K562 (cell line): Measurements from ENCODE around the gene PLAAT4. TPM values are rescaled to one million over a fixed set of nuclear protein-coding genes. Genes with fewer than 3 reads are reported as not detected.

ENCODE experiments used
- CC2D1A ChIP-seq: fragments of 450-650 bp; IDR thresholded peaks from 2 replicates; pipeline ENCODE4 v1.6.1; 2017; ENCODE audit warnings: mild to moderate bottlenecking
- EGR1 ChIP-seq: fragments of 450-650 bp; conservative IDR thresholded peaks from 2 replicates; pipeline ENCODE4 v1.6.1; 2017; ENCODE audit warnings: mild to moderate bottlenecking
- ELF2 ChIP-seq: fragments of 250-450 bp; sonication (Bioruptor Pico); IDR thresholded peaks from 2 replicates; pipeline ENCODE4 v1.5.0; 2021; ENCODE audit warnings: mild to moderate bottlenecking
- ELF4 ChIP-seq: fragments of 450-650 bp; formaldehyde crosslinking; IDR thresholded peaks from 2 replicates; pipeline ENCODE4 v1.4.0; 2022; ENCODE audit warnings: missing genetic modification characterization
- MITF ChIP-seq: IDR thresholded peaks from 2 replicates; pipeline ENCODE4 v1.6.1; 2014; ENCODE audit warnings: antibody characterized with exemption
- PBX2 ChIP-seq, 2 experiments: IDR thresholded peaks in 1 of 2; conservative IDR thresholded peaks in 1 of 2; 2 replicates each; pipeline ENCODE4 v1.6.1; 2016; ENCODE audit warnings: low read depth in 2 of 2, mild to moderate bottlenecking in 1 of 2, missing compliant biosample characterization in 1 of 2, missing genetic modification characterization in 1 of 2, moderate library complexity in 1 of 2
- SLC30A9 ChIP-seq: fragments of 250-450 bp; sonication (Bioruptor Pico); IDR thresholded peaks from 2 replicates; pipeline ENCODE4 v1.8.0; 2022; ENCODE audit warnings: mild to moderate bottlenecking, moderate library complexity
- SRSF1 ChIP-seq: fragments of 200-400 bp; formaldehyde crosslinking; IDR thresholded peaks from 2 replicates; pipeline ENCODE4 v1.6.1; 2017; ENCODE audit warnings: mild to moderate bottlenecking, low read depth, low read length, moderate library complexity
- ZBTB17 ChIP-seq: fragments of 450-650 bp; formaldehyde crosslinking; IDR thresholded peaks from 2 replicates; pipeline ENCODE4 v1.4.0; 2020; ENCODE audit warnings: mild to moderate bottlenecking
- ZNF445 ChIP-seq: fragments of 250-450 bp; sonication (Bioruptor Pico); IDR thresholded peaks from 2 replicates; pipeline ENCODE4 v1.4.0; 2020; ENCODE audit warnings: low read depth, mild to moderate bottlenecking, moderate library complexity
- polyA plus RNA-seq, 8 experiments: library from polyadenylated mRNA; depleted of rRNA in 4 of 8; stranded (reverse) in 5 of 8; unstranded in 3 of 8; fragments of >200 nt; fragmentation: Nextera tagmentation in 2 of 8; fragmentation: Illumina TruSeq in 1 of 8; extraction: Ambion mirVana in 2 of 8; extraction: Trizol in 1 of 8; gene quantifications; 2 replicates each; pipeline versions ENCODE4 v1.2.1 to v1.2.3, GENCODE V29; 2011 to 2014; ENCODE audit warnings: inconsistent platforms in 1 of 8, missing spikeins in 1 of 8
- total RNA-seq, 7 experiments: library from RNA; depleted of rRNA in 6 of 7; stranded (reverse); fragments of >200 nt in 6 of 7; fragmentation: Illumina TruSeq in 2 of 7; extraction: Trizol in 2 of 7; gene quantifications; 2 replicates each; pipeline versions ENCODE4 v1.2.1 to v1.2.3, GENCODE V29; 2011 to 2021; ENCODE audit warnings: low replicate concordance in 1 of 7
- TF ChIP-seq, protein P1 (sequence below): fragments of 150-350 bp; IDR thresholded peaks from 2 replicates; pipeline ENCODE4 v1.6.1; 2014; ENCODE audit warnings: low read depth, mild to moderate bottlenecking, low read length, borderline replicate concordance
- TF ChIP-seq, protein P2 (sequence below): fragments of 450-650 bp; IDR thresholded peaks from 2 replicates; pipeline ENCODE4 v1.6.1; 2017; ENCODE audit warnings: antibody characterized with exemption, mild to moderate bottlenecking
- TF ChIP-seq, protein P3 (sequence below): sonication (generic); formaldehyde crosslinking; IDR thresholded peaks from 2 replicates; pipeline ENCODE4 v1.8.1; 2023; ENCODE audit warnings: mild to moderate bottlenecking, missing genetic modification reagents, moderate library complexity

PLAAT4 gene
- total and polyA plus RNA-seq, 9 of the 15 experiments (the other 6 are each of a cell fraction or from before 2014, with no cell fraction given) = 0.54 to 3.0 (median 1.3) TPM; not detected in 1

DNA sequence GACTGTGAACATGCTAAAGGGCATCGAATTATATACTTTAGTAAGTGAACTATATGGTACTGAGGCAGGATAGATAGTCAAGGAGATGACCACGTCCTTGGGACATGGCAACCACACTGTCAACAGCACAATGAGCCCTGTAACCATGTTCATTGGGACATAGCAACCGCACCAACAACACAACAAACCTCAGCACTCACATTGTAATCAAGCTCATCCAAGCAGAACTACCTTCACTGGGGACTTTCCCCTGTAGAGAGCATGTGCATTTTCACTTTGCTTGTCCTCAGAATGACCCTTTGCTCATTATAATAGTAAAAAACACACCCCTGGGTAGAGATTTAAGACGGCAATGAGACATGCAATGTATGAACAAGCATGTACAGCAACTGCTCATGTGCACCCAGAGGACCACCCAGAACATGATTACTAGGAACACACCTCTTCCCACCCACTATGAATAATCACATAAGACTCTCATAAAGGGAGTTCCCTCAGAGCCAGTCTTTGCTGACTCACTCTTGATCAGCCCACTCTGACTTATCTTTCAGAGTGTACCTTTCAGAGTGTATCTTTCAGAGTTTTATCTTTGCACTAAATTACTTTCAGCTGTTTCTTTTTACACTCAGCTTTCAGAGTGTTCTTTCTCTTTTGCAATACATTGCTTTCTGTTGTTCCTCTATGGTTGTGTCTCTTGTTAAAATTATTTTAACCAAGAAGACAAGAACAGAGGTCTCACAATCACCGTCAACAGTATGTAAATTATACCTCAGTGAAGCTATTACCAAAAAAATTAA is 30.6 kb downstream of the PLAAT4 start (continued):
- TF ChIP-seq EGR1 (peak; percentile 63; the same call in 1 of the 2 replicates), ELF2 (0 out of 2 replicates have a peak, but pooled peaks have one; percentile 47), MITF (no peak), ZNF445 (CRISPR knock-in tag) (peak; percentile 74; the same call in 1 of the 2 replicates), ELF4 (no peak; the same call in 1 of the 2 replicates), CC2D1A (no peak), SLC30A9 (CRISPR knock-in tag) (no peak), PBX2 (CRISPR knock-in tag; IDR thresholded peaks at IDR 0.05; ENCODE audit: low read depth) (no peak), PBX2 (tag; conservative IDR thresholded peaks at IDR 0.05; ENCODE audit: low read depth) (peak; percentile 82), SRSF1 (no peak), ZBTB17 (CRISPR knock-in tag) (no peak)
- TF ChIP-seq, protein P1, sequence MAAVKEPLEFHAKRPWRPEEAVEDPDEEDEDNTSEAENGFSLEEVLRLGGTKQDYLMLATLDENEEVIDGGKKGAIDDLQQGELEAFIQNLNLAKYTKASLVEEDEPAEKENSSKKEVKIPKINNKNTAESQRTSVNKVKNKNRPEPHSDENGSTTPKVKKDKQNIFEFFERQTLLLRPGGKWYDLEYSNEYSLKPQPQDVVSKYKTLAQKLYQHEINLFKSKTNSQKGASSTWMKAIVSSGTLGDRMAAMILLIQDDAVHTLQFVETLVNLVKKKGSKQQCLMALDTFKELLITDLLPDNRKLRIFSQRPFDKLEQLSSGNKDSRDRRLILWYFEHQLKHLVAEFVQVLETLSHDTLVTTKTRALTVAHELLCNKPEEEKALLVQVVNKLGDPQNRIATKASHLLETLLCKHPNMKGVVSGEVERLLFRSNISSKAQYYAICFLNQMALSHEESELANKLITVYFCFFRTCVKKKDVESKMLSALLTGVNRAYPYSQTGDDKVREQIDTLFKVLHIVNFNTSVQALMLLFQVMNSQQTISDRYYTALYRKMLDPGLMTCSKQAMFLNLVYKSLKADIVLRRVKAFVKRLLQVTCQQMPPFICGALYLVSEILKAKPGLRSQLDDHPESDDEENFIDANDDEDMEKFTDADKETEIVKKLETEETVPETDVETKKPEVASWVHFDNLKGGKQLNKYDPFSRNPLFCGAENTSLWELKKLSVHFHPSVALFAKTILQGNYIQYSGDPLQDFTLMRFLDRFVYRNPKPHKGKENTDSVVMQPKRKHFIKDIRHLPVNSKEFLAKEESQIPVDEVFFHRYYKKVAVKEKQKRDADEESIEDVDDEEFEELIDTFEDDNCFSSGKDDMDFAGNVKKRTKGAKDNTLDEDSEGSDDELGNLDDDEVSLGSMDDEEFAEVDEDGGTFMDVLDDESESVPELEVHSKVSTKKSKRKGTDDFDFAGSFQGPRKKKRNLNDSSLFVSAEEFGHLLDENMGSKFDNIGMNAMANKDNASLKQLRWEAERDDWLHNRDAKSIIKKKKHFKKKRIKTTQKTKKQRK = no peak
- TF ChIP-seq, protein P2, sequence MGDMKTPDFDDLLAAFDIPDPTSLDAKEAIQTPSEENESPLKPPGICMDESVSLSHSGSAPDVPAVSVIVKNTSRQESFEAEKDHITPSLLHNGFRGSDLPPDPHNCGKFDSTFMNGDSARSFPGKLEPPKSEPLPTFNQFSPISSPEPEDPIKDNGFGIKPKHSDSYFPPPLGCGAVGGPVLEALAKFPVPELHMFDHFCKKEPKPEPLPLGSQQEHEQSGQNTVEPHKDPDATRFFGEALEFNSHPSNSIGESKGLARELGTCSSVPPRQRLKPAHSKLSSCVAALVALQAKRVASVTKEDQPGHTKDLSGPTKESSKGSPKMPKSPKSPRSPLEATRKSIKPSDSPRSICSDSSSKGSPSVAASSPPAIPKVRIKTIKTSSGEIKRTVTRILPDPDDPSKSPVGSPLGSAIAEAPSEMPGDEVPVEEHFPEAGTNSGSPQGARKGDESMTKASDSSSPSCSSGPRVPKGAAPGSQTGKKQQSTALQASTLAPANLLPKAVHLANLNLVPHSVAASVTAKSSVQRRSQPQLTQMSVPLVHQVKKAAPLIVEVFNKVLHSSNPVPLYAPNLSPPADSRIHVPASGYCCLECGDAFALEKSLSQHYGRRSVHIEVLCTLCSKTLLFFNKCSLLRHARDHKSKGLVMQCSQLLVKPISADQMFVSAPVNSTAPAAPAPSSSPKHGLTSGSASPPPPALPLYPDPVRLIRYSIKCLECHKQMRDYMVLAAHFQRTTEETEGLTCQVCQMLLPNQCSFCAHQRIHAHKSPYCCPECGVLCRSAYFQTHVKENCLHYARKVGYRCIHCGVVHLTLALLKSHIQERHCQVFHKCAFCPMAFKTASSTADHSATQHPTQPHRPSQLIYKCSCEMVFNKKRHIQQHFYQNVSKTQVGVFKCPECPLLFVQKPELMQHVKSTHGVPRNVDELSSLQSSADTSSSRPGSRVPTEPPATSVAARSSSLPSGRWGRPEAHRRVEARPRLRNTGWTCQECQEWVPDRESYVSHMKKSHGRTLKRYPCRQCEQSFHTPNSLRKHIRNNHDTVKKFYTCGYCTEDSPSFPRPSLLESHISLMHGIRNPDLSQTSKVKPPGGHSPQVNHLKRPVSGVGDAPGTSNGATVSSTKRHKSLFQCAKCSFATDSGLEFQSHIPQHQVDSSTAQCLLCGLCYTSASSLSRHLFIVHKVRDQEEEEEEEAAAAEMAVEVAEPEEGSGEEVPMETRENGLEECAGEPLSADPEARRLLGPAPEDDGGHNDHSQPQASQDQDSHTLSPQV = peak; percentile 62; the same call in 1 of the 2 replicates
- TF ChIP-seq, protein P3, sequence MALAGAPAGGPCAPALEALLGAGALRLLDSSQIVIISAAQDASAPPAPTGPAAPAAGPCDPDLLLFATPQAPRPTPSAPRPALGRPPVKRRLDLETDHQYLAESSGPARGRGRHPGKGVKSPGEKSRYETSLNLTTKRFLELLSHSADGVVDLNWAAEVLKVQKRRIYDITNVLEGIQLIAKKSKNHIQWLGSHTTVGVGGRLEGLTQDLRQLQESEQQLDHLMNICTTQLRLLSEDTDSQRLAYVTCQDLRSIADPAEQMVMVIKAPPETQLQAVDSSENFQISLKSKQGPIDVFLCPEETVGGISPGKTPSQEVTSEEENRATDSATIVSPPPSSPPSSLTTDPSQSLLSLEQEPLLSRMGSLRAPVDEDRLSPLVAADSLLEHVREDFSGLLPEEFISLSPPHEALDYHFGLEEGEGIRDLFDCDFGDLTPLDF (CRISPR knock-in tag) = no peak
